ENCODE results near the gene UNC5A.

DNA sequence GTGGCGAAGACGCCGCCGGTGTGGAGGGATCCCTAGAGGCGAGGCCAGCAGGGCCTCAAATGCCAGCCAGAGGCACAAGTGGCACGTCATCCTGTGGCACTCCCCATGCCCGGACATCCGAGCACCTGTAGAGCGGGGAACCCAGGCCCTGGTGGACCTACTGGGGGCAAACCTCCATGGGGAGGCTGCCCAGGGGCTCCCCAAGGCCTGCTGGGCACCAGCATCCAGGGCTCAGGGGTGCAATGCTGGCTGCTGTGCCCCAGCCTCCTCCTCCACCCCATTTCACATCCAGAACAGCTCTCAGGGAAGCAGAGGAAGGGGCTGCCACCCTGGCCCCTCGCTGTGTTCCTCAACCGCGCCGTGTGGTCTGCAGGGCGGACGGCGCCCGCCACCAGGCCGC, 45.2 kb downstream of the UNC5A start:
- TF ChIP-seq POLR2A (IDR thresholded peaks at IDR 0.05) = no peak
- TF ChIP-seq, protein P1, sequence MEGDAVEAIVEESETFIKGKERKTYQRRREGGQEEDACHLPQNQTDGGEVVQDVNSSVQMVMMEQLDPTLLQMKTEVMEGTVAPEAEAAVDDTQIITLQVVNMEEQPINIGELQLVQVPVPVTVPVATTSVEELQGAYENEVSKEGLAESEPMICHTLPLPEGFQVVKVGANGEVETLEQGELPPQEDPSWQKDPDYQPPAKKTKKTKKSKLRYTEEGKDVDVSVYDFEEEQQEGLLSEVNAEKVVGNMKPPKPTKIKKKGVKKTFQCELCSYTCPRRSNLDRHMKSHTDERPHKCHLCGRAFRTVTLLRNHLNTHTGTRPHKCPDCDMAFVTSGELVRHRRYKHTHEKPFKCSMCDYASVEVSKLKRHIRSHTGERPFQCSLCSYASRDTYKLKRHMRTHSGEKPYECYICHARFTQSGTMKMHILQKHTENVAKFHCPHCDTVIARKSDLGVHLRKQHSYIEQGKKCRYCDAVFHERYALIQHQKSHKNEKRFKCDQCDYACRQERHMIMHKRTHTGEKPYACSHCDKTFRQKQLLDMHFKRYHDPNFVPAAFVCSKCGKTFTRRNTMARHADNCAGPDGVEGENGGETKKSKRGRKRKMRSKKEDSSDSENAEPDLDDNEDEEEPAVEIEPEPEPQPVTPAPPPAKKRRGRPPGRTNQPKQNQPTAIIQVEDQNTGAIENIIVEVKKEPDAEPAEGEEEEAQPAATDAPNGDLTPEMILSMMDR (IDR thresholded peaks at IDR 0.05) = no peak
